GM21737 (cell line): Measurements from ENCODE around the gene PCBP1.
A peak's percentile ranks its signal among the peaks of the same experiment; 100 is the strongest.
"Not testable (repeated sequence)": the region's sequence is repeated elsewhere in the genome, so short reads cannot be mapped to it uniquely, and the experiment has no call there.

Source experiments
- ATAC-seq: cut with Tn5 transposase; IDR thresholded peaks from one replicate; pipeline ENCODE4 v1.9.1; 2021; ENCODE audit warnings: mild to moderate bottlenecking, moderate library complexity; ENCODE audit not compliant: unreplicated experiment

Gene PCBP1

GRCh38 chr2:70123051-70123828 is 36.0 kb downstream of the PCBP1 start:
- no peak for ATAC-seq

- no peak for ATAC-seq
Observed at GRCh38 chr2:70123829-70124116, 36.5 kb downstream of the PCBP1 start.

- ATAC-seq, result peak; percentile 25
Observed at GRCh38 chr2:70124983-70125480, 37.8 kb downstream of the PCBP1 start.

GRCh38 chr2:70125498-70125898 is 38.2 kb downstream of the PCBP1 start:
- no peak for ATAC-seq

GRCh38 chr2:70126413-70126812 is 39.1 kb downstream of the PCBP1 start:
- ATAC-seq, result no peak

- ATAC-seq, result no peak
Observed at GRCh38 chr2:70128005-70128404, 40.7 kb downstream of the PCBP1 start.

GRCh38 chr2:70131344-70132143 is 44.3 kb downstream of the PCBP1 start:
- ATAC-seq, result not testable (repeated sequence)

GRCh38 chr2:70132244-70133126 is 45.2 kb downstream of the PCBP1 start:
- ATAC-seq, result peak; percentile 40

- ATAC-seq, result no peak
Observed at GRCh38 chr2:70133127-70133452, 45.8 kb downstream of the PCBP1 start.

GRCh38 chr2:70133491-70134322 is 46.4 kb downstream of the PCBP1 start:
- ATAC-seq, result no peak

GRCh38 chr2:70134323-70134983 is 47.2 kb downstream of the PCBP1 start:
- not testable (repeated sequence) for ATAC-seq
